ENCODE results near the gene TDRD10. TPM values are rescaled to one million over a fixed set of nuclear protein-coding genes. Genes with fewer than 3 reads are reported as not detected.

TDRD10 gene
- total RNA-seq, 6 donors from 2014 or later = 6.2 to 47.1 (median 12.6) TPM

DNA sequence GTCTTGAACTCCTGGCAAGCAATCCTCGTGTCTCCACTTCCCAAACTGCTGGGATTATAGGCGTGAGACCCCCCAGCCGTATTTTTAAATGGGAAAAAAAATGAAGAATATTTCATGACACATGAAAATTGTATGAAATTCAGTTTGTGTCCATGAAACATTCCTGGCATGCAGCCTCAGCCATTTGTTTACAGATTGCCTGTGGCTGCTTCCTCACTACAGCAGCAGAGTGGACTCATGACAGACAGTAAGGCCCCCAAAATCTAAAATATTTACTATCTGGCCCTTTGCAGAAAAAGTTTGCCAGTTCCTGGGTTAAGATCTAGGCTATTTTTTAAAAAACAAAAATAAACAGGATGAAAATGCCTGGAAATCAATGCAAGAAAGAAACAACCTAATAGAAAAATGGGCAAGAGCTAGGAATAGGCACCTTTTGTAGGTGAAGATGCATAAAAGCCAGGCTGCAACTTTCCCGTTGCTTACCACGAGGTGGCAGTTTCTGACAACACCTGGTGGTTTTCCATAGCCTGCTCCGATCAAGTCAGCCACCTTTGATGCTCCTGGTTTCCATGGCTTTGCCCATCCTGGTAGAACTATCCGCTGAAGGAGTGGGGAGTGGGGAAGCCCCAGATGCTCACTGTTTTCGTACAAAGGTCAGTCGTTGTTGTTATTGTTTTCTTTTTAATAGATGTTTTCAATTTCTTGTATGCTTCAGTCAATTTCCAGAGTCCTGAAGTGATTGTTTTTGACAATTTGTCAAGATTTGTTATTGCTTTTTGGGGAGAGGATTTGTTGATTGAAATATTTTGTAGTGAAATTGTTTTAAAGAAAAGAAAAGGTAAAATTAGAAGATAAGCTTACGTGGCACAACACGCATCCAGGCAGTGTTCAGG is 32.2 kb downstream of the TDRD10 start:
- DNase-seq (no peak), ATAC-seq (ENCODE audit: low FRiP score in 2 of 2) (no peak)
- Histone ChIP-seq H3K36me3 (no peaks in the 10 kb centered on the region), H3K4me1 (peaks cover 0 to 6% (median 2%) of the 10 kb centered on the region in 4 donors), H3K4me3 (no peak overlapping the region), H3K9me3 (no peaks in the 10 kb centered on the region), H3K27me3 (no peaks in the 10 kb centered on the region), H3K27ac (no peak overlapping the region)
- 63 to 66% methylated on average over 11 of the region's 11 CpGs for WGBS, 2 donors
- TF ChIP-seq POLR2AphosphoS5 (IDR thresholded peaks at IDR 0.05) (no peak), POLR2A (IDR thresholded peaks at IDR 0.05) (no peak), EP300 (IDR thresholded peaks at IDR 0.05) (no peak)
- TF ChIP-seq, protein P1, sequence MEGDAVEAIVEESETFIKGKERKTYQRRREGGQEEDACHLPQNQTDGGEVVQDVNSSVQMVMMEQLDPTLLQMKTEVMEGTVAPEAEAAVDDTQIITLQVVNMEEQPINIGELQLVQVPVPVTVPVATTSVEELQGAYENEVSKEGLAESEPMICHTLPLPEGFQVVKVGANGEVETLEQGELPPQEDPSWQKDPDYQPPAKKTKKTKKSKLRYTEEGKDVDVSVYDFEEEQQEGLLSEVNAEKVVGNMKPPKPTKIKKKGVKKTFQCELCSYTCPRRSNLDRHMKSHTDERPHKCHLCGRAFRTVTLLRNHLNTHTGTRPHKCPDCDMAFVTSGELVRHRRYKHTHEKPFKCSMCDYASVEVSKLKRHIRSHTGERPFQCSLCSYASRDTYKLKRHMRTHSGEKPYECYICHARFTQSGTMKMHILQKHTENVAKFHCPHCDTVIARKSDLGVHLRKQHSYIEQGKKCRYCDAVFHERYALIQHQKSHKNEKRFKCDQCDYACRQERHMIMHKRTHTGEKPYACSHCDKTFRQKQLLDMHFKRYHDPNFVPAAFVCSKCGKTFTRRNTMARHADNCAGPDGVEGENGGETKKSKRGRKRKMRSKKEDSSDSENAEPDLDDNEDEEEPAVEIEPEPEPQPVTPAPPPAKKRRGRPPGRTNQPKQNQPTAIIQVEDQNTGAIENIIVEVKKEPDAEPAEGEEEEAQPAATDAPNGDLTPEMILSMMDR (IDR thresholded peaks at IDR 0.05) = peak in 1 of 6 experiments; percentile 34

DNA sequence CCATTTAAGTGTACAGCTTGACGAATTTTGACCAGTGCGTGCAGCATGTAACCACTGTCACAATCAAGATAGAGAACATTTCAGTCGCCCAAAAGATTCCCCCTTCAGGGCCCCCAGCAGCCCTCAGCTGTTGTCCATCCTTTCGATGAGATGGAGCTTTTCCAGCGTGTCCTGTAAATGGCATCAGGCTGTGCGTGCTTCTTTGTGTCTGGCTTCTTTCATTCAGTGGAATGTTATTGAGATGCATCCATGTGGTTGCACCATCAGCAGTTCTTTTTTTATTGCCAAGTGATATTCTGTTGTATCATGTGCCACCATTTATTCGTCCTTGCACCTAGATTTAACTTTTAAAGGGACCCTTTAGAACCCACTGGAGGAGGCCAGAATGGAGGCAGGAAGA is 34.6 kb downstream of the TDRD10 start:
- 85 to 86% methylated on average over 7 of the region's 7 CpGs for WGBS, 2 donors
- no peak overlapping the region for H3K4me3 ChIP-seq
- no peaks in the 10 kb centered on the region for H3K9me3 ChIP-seq
- ATAC-seq (ENCODE audit: low FRiP score in 2 of 2) = no peak
- TF ChIP-seq POLR2A (IDR thresholded peaks at IDR 0.05) = no peak
- TF ChIP-seq, protein P1 (IDR thresholded peaks at IDR 0.05) = no peak
- TF ChIP-seq EP300 (IDR thresholded peaks at IDR 0.05) = no peak
- no peak for TF ChIP-seq POLR2AphosphoS5 (IDR thresholded peaks at IDR 0.05)
- DNase-seq = no peak
- H3K27ac ChIP-seq = no peak overlapping the region
- H3K27me3 ChIP-seq = no peaks in the 10 kb centered on the region
- H3K4me1 ChIP-seq = peaks cover 0 to 8% (median 3%) of the 10 kb centered on the region in 4 donors
- no peaks in the 10 kb centered on the region for H3K36me3 ChIP-seq

DNA sequence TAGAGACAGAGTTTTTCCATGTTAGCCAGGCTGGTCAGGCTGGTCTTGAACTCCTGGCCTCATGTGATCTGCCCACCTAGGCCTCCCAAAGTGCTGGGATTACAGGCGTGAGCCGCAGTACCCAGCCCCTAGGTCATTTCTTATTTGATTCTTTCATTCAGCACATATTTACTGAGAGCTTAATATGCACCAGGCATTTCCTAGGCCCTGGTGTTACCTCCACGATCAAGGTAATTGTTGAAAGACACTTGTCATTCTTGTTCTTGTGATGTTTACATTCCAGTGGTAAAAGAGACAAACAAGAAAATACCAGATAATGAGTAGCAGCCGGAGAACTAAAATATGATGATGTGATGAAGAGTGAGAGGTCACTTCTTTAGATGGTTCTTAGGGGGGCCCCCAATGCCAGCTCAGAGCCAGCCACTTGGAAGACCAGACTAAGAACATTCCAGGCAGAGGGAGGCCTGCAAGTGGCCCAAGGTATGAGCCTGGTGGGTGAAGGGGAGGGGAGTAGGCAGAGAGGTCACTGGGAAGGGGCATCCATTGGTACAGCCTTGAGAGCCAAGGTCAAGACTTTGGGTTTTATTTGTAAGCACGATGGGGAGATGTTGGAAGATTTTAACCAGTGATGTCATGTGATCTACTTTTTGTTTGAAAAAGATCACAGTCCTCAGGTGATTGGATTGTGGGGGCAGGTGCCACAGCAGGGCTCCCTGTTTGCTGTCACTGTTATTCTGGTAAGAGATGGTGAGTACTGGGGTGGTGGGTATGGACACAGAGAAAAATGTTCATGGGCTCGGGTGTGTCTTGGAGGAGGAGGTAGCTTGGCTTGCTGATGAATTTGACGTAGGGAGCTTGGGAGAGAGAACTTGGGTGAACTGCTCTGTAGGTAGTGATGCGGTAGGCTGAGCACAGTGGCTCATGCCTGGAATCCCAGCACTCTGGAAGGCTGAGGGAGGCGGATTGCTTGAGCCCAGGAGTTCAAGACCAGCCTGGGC is 37.8 kb downstream of the TDRD10 start:
- H3K27me3 ChIP-seq = no peaks in the 10 kb centered on the region
- ATAC-seq (ENCODE audit: low FRiP score in 2 of 2) = peak in 1 of 2 donors; percentile 65
- no peak overlapping the region for H3K4me3 ChIP-seq
- no peak for DNase-seq
- H3K27ac ChIP-seq = no peak overlapping the region
- H3K36me3 ChIP-seq = no peaks in the 10 kb centered on the region
- no peaks in the 10 kb centered on the region for H3K9me3 ChIP-seq
- 61 to 72% methylated on average over 9 of the region's 9 CpGs for WGBS, 2 donors
- TF ChIP-seq, protein P1 (IDR thresholded peaks at IDR 0.05) = no peak
- TF ChIP-seq POLR2A (IDR thresholded peaks at IDR 0.05) = no peak
- no peak for TF ChIP-seq EP300 (IDR thresholded peaks at IDR 0.05)
- no peak for TF ChIP-seq POLR2AphosphoS5 (IDR thresholded peaks at IDR 0.05)
- H3K4me1 ChIP-seq = peaks cover 0 to 3% (median 0%) of the 10 kb centered on the region in 4 donors

DNA sequence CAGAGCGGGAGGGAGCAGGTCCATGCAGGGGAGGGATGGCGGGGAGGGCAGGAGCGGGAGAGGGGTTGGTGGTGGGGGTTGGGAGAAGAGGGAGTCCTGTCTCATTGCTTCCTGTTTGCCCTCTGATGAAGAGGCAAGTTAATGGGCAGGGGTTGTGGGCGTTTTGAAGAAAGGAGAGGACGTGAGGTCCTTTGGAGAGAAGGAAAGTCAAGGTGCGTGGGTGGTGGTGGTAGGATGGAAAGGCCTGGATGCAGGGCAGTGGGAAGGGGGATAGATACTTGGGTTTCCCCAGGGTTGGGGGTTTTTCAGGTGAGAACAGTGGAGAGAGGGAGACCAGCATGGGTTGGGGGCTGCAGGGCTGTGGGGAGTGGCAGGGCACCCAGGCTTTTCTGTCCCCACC is 39.2 kb downstream of the TDRD10 start:
- ATAC-seq (ENCODE audit: low FRiP score in 2 of 2) = no peak
- WGBS, 2 donors = 59 to 76% methylated on average over 6 of the region's 6 CpGs

More for the DNA sequence above, 39.2 kb downstream of the TDRD10 start:
- no peak for DNase-seq
- H3K27ac ChIP-seq = no peak overlapping the region
- no peaks in the 10 kb centered on the region for H3K36me3 ChIP-seq
- no peak overlapping the region for H3K4me3 ChIP-seq
- peaks cover 0 to 3% (median 0%) of the 10 kb centered on the region in 4 donors for H3K4me1 ChIP-seq
- TF ChIP-seq POLR2AphosphoS5 (IDR thresholded peaks at IDR 0.05) (no peak), POLR2A (IDR thresholded peaks at IDR 0.05) (no peak), EP300 (IDR thresholded peaks at IDR 0.05) (no peak)
- TF ChIP-seq, protein P1 (IDR thresholded peaks at IDR 0.05) = no peak
- no peaks in the 10 kb centered on the region for H3K9me3 ChIP-seq
- H3K27me3 ChIP-seq = no peaks in the 10 kb centered on the region
